HepG2 (cell line): ENCODE measurements around the gene SLC25A1. TPM values are rescaled to one million over a fixed set of nuclear protein-coding genes. Genes with fewer than 3 reads are reported as not detected.

Source experiments
- AGO1 ChIP-seq: fragments of 200-400 bp; formaldehyde crosslinking; IDR thresholded peaks from 2 replicates; pipeline ENCODE4 v1.6.1; 2017; ENCODE audit warnings: mild to moderate bottlenecking, low read depth, low read length, moderate library complexity; ENCODE audit not compliant: poor library complexity, severe bottlenecking
- HOXA5 ChIP-seq: sonication (generic); formaldehyde crosslinking; IDR thresholded peaks from 2 replicates; pipeline ENCODE4 v1.4.0; 2020; ENCODE audit warnings: missing genetic modification reagents
- NR2F2 ChIP-seq: IDR thresholded peaks from 2 replicates; pipeline ENCODE4 v1.6.1; 2012; ENCODE audit warnings: low read depth, inconsistent platforms, borderline replicate concordance
- NR2F6 ChIP-seq, 2 experiments: IDR thresholded peaks; 2 replicates each; pipeline ENCODE4 v1.6.1; 2016; ENCODE audit warnings: antibody characterized with exemption in 1 of 2, mild to moderate bottlenecking in 1 of 2
- POLR2AphosphoS2 ChIP-seq: IDR thresholded peaks from 2 replicates; pipeline ENCODE4 v1.6.1; 2011; ENCODE audit warnings: low read depth, low read length, improper control_type of control experiment
- TFE3 ChIP-seq: IDR thresholded peaks from 2 replicates; pipeline ENCODE4 v1.6.1; 2016
- ZBTB25 ChIP-seq: IDR thresholded peaks from 2 replicates; pipeline ENCODE4 v1.6.1; 2018; ENCODE audit warnings: missing genetic modification reagents
- ZNF10 ChIP-seq: sonication (generic); formaldehyde crosslinking; IDR thresholded peaks from 2 replicates; pipeline ENCODE4 v1.4.0; 2020; ENCODE audit warnings: mild to moderate bottlenecking, low read depth, missing genetic modification reagents, borderline replicate concordance
- ZNF274 ChIP-seq: sonication (generic); formaldehyde crosslinking; IDR thresholded peaks from 2 replicates; pipeline ENCODE4 v1.5.1; 2020; ENCODE audit warnings: mild to moderate bottlenecking, missing genetic modification reagents
- ZNF317 ChIP-seq: sonication (generic); formaldehyde crosslinking; IDR thresholded peaks from 2 replicates; pipeline ENCODE4 v1.5.0; 2020; ENCODE audit warnings: mild to moderate bottlenecking, missing genetic modification reagents
- ZNF562 ChIP-seq: sonication (generic); formaldehyde crosslinking; IDR thresholded peaks from 2 replicates; pipeline ENCODE4 v1.8.0; 2022; ENCODE audit warnings: missing genetic modification reagents, borderline replicate concordance
- ZNF564 ChIP-seq: sonication (generic); formaldehyde crosslinking; IDR thresholded peaks from 2 replicates; pipeline ENCODE4 v1.8.1; 2023; ENCODE audit warnings: mild to moderate bottlenecking, missing genetic modification reagents
- ZNF709 ChIP-seq: sonication (generic); formaldehyde crosslinking; IDR thresholded peaks from 2 replicates; pipeline ENCODE4 v1.5.0; 2020; ENCODE audit warnings: mild to moderate bottlenecking, missing genetic modification reagents
- ZNF75D ChIP-seq: sonication (generic); formaldehyde crosslinking; IDR thresholded peaks from 2 replicates; pipeline ENCODE4 v1.8.1; 2023; ENCODE audit warnings: missing genetic modification reagents, mild to moderate bottlenecking, borderline replicate concordance
- polyA plus RNA-seq, 8 experiments: library from polyadenylated mRNA; depleted of rRNA in 3 of 8; stranded (reverse) in 7 of 8; unstranded in 1 of 8; fragments of >200 nt; fragmentation: Illumina TruSeq in 4 of 8; extraction: Trizol in 4 of 8; gene quantifications; 2 replicates each; pipeline versions ENCODE4 v1.2.1 to v1.2.3, GENCODE V29; 2011 to 2016; ENCODE audit warnings: low read depth in 4 of 8, missing spikeins in 1 of 8, mixed read lengths in 1 of 8; ENCODE audit not compliant: insufficient read depth in 1 of 8
- total RNA-seq, 5 experiments: library from RNA; depleted of rRNA; stranded (reverse); fragments of >200 nt; fragmentation: Illumina TruSeq; extraction: Trizol; gene quantifications; 2 replicates each; pipeline ENCODE4 v1.2.3, GENCODE V29; 2016; ENCODE audit warnings: low read depth in 1 of 5
- TF ChIP-seq, protein P1 (sequence below): sonication (generic); formaldehyde crosslinking; IDR thresholded peaks from 2 replicates; pipeline ENCODE4 v1.4.0; 2020; ENCODE audit warnings: missing genetic modification reagents
- TF ChIP-seq, protein P2 (sequence below), 2 experiments: fragments of 450-650 bp in 1 of 2; sonication (generic) in 1 of 2; formaldehyde crosslinking in 1 of 2; IDR thresholded peaks; 2 replicates each; pipeline versions ENCODE4 v1.6.1 to v1.8.0; 2016 to 2022; ENCODE audit warnings: antibody characterized with exemption in 1 of 2, mild to moderate bottlenecking in 1 of 2, missing genetic modification reagents in 1 of 2

Gene SLC25A1
- total and polyA plus RNA-seq, 2 of the 13 experiments (the other 11 are each of a cell fraction or from before 2014, with no cell fraction given), result 49.4 to 161 TPM

- no peak for TF ChIP-seq TFE3 (CRISPR knock-in tag)
- TF ChIP-seq ZNF10, result no peak
- no peak for TF ChIP-seq ZBTB25
- no peak for TF ChIP-seq HOXA5 (CRISPR knock-in tag)
- no peak for TF ChIP-seq NR2F2
- TF ChIP-seq, protein P1, sequence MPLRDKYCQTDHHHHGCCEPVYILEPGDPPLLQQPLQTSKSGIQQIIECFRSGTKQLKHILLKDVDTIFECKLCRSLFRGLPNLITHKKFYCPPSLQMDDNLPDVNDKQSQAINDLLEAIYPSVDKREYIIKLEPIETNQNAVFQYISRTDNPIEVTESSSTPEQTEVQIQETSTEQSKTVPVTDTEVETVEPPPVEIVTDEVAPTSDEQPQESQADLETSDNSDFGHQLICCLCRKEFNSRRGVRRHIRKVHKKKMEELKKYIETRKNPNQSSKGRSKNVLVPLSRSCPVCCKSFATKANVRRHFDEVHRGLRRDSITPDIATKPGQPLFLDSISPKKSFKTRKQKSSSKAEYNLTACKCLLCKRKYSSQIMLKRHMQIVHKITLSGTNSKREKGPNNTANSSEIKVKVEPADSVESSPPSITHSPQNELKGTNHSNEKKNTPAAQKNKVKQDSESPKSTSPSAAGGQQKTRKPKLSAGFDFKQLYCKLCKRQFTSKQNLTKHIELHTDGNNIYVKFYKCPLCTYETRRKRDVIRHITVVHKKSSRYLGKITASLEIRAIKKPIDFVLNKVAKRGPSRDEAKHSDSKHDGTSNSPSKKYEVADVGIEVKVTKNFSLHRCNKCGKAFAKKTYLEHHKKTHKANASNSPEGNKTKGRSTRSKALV (CRISPR knock-in tag), result no peak
- peak; percentile 57; the same call in 1 of the 2 replicates for TF ChIP-seq POLR2AphosphoS2
- TF ChIP-seq ZNF274, result 0 out of 2 replicates have a peak, but pooled peaks have one; percentile 31
- TF ChIP-seq ZNF564 (CRISPR knock-in tag), result no peak
- TF ChIP-seq ZNF562 (CRISPR knock-in tag), result no peak
- TF ChIP-seq ZNF75D (CRISPR knock-in tag), result no peak
- no peak for TF ChIP-seq ZNF709 (CRISPR knock-in tag)
- TF ChIP-seq ZNF317 (CRISPR knock-in tag), result no peak
- TF ChIP-seq AGO1, result peak; percentile 82
- TF ChIP-seq NR2F6 (IDR thresholded peaks at IDR 0.05), result no peak
- TF ChIP-seq NR2F6 (CRISPR knock-in tag; IDR thresholded peaks at IDR 0.05), result no peak
- TF ChIP-seq, protein P2, sequence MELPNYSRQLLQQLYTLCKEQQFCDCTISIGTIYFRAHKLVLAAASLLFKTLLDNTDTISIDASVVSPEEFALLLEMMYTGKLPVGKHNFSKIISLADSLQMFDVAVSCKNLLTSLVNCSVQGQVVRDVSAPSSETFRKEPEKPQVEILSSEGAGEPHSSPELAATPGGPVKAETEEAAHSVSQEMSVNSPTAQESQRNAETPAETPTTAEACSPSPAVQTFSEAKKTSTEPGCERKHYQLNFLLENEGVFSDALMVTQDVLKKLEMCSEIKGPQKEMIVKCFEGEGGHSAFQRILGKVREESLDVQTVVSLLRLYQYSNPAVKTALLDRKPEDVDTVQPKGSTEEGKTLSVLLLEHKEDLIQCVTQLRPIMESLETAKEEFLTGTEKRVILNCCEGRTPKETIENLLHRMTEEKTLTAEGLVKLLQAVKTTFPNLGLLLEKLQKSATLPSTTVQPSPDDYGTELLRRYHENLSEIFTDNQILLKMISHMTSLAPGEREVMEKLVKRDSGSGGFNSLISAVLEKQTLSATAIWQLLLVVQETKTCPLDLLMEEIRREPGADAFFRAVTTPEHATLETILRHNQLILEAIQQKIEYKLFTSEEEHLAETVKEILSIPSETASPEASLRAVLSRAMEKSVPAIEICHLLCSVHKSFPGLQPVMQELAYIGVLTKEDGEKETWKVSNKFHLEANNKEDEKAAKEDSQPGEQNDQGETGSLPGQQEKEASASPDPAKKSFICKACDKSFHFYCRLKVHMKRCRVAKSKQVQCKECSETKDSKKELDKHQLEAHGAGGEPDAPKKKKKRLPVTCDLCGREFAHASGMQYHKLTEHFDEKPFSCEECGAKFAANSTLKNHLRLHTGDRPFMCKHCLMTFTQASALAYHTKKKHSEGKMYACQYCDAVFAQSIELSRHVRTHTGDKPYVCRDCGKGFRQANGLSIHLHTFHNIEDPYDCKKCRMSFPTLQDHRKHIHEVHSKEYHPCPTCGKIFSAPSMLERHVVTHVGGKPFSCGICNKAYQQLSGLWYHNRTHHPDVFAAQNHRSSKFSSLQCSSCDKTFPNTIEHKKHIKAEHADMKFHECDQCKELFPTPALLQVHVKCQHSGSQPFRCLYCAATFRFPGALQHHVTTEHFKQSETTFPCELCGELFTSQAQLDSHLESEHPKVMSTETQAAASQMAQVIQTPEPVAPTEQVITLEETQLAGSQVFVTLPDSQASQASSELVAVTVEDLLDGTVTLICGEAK (IDR thresholded peaks at IDR 0.05), result no peak
- TF ChIP-seq, protein P2 (CRISPR knock-in tag; IDR thresholded peaks at IDR 0.05), result no peak
Observed at GRCh38 chr22:19175602-19176174, 2.8 kb downstream of the SLC25A1 start (continued).
